ENCODE data around the gene FAM32A. TPM values are rescaled to one million over a fixed set of nuclear protein-coding genes. Genes with fewer than 3 reads are reported as not detected.

Gene FAM32A
- total and polyA plus RNA-seq, 2 of the 8 experiments (the other 6 are each of a cell fraction or from before 2014, with no cell fraction given) = 75.6 to 105 TPM

DNA sequence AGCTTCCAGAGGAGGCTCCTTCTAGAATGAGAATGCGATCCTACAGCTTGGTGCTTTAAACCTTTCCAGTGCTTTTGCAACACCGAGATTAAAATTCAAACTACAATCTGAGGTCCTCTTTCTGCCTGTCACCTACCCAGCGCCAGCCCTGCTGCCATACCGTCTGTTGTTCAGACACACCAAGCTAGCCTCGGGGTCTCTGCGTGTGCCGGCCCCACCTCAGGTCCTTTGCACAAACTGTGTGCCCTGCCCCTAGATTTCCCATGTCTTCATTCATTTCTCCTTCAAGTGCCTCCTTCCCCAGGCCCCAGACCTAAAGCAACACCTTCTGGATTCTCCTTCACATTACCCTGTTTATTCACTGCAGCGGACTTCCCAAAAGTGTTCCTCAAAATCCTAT lies 30.7 kb upstream of the FAM32A start:
- Histone ChIP-seq H3K14ac (ENCODE audit: insufficient read length) (no peak overlapping the region), H3K36me3 (ENCODE audit: control insufficient read depth in 2 of 4, insufficient read depth in 4 of 4, low read length in 3 of 4) (no peaks in the 10 kb centered on the region), H3K9me3 (ENCODE audit: insufficient read depth in 2 of 2, low read depth in 1 of 2, low read length in 1 of 2) (no peaks in the 10 kb centered on the region), H2BK12ac (ENCODE audit: low read depth, low read length) (no peak overlapping the region), H3K4ac (replicated peaks; ENCODE audit: insufficient read length, low read depth, low read length) (no peak overlapping the region), H3K23ac (ENCODE audit: insufficient read length) (no peak overlapping the region), H4K20me1 (replicated peaks in 1 of 2; ENCODE audit: control insufficient read depth in 1 of 2, insufficient read depth in 2 of 2, low read length in 2 of 2) (no peaks in the 10 kb centered on the region), H2BK15ac (ENCODE audit: low read length) (no peak overlapping the region), H4K5ac (ENCODE audit: insufficient read length, low read depth, low read length) (no peak overlapping the region), H2AK5ac (ENCODE audit: low read depth, low read length) (no peak overlapping the region), H3K23me2 (ENCODE audit: low read depth, low read length) (no peaks in the 10 kb centered on the region), H3K9ac (replicated peaks in 1 of 4; ENCODE audit: extremely low read depth in 1 of 4, low read depth in 3 of 4, low read length in 3 of 4) (no peak overlapping the region), H2BK5ac (ENCODE audit: low read depth, low read length) (no peak overlapping the region), H3K4me2 (ENCODE audit: insufficient read depth in 1 of 2, low read depth in 2 of 2, low read length in 2 of 2) (no peak overlapping the region), H3K4me1 (replicated peaks in 1 of 4; ENCODE audit: control insufficient read depth in 3 of 4, insufficient read depth in 4 of 4, low read length in 3 of 4) (no peaks in the 10 kb centered on the region), H3K4me3 (ENCODE audit: extremely low read depth in 1 of 4, insufficient read depth in 2 of 4, low read depth in 3 of 4, low read length in 4 of 4) (no peak overlapping the region), H2BK20ac (ENCODE audit: low read length) (no peak overlapping the region), H2AFZ (ENCODE audit: low read length) (no peak overlapping the region), H3K79me2 (ENCODE audit: control insufficient read depth in 1 of 2, insufficient read depth in 2 of 2, low read length in 2 of 2) (no peaks in the 10 kb centered on the region), H3K56ac (replicated peaks; ENCODE audit: insufficient read length, low read depth, low read length) (no peak overlapping the region), H3K27ac (ENCODE audit: low read depth, low read length) (no peak overlapping the region), H2BK120ac (replicated peaks; ENCODE audit: low read depth, low read length) (no peak overlapping the region), H4K91ac (replicated peaks; ENCODE audit: insufficient read length, low read length) (no peak overlapping the region), H3K79me1 (ENCODE audit: low read depth, low read length) (no peaks in the 10 kb centered on the region), H3K27me3 (replicated peaks in 1 of 4; ENCODE audit: control insufficient read depth in 3 of 4, extremely low read depth in 1 of 4, insufficient read depth in 3 of 4, low read length in 3 of 4) (no peaks in the 10 kb centered on the region), H4K8ac (ENCODE audit: extremely low read depth, insufficient read depth, low read length) (no peak overlapping the region; the same call in 1 of the 2 replicates), H3K18ac (ENCODE audit: extremely low read depth, low read length) (no peak overlapping the region)
- no peak for FAIRE-seq
- ChIA-PET CTCF (ENCODE audit: partially characterized antibody) (interaction anchor here (1.2 kb wide), 1 partner anchor 91 kb away, joined by 3 read pairs; no protein-coding TSS in a partner anchor), POLR2A (ENCODE audit: partially characterized antibody) (interaction anchor here (0.7 to 1.5 kb wide), 3 partner anchors 11 to 31 kb away, joined by 3 to 5 read pairs (median 4); partner anchors contain the start of genes FAM32A and HSH2D)
- WGBS, 2 experiments (ENCODE audit: extremely low coverage in 1 of 2, insufficient coverage in 1 of 2, insufficient read length in 1 of 2, insufficient replicate concordance in 2 of 2, low coverage in 1 of 2, low lambda C conversion rate in 2 of 2, missing lambda C conversion rate in 1 of 2) = 96% methylated on average over 8 of the region's 8 CpGs; no CpG with 5 or more reads in 1 of the 2 experiments
- DNase-seq (ENCODE audit: low read depth in 1 of 2, low spot score in 2 of 2) = no peak
- no peak for TF ChIP-seq BACH1 (IDR thresholded peaks at IDR 0.05; ENCODE audit: low read length)

All from H1 (cell line).